ENCODE results near the gene IGF2BP3.
"Not testable (repeated sequence)": the region's sequence is repeated elsewhere in the genome, so short reads cannot be mapped to it uniquely, and the experiment has no call there.

DNA sequence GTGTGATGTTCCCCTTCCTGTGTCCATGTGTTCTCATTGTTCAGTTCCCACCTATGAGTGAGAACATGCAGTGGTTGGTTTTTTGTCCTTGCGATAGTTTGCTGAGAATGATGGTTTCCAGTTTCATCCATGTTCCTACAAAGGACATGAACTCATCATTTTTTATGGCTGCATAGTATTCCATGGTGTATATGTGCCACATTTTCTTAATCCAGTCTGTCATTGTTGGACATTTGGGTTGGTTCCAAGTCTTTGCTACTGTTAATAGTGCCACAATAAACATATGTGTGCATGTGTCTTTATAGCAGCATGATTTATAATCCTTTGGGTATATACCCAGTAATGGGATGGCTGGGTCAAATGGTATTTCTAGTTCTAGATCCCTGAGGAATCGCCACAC lies 72.2 kb downstream of the IGF2BP3 start:
- TF ChIP-seq, protein P1, sequence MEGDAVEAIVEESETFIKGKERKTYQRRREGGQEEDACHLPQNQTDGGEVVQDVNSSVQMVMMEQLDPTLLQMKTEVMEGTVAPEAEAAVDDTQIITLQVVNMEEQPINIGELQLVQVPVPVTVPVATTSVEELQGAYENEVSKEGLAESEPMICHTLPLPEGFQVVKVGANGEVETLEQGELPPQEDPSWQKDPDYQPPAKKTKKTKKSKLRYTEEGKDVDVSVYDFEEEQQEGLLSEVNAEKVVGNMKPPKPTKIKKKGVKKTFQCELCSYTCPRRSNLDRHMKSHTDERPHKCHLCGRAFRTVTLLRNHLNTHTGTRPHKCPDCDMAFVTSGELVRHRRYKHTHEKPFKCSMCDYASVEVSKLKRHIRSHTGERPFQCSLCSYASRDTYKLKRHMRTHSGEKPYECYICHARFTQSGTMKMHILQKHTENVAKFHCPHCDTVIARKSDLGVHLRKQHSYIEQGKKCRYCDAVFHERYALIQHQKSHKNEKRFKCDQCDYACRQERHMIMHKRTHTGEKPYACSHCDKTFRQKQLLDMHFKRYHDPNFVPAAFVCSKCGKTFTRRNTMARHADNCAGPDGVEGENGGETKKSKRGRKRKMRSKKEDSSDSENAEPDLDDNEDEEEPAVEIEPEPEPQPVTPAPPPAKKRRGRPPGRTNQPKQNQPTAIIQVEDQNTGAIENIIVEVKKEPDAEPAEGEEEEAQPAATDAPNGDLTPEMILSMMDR (conservative IDR thresholded peaks at IDR 0.05 in 1 of 2, IDR thresholded peaks at IDR 0.05 in 1 of 2; ENCODE audit: low read depth in 1 of 2, low read length in 2 of 2) = not testable (repeated sequence)
- TF ChIP-seq EZH2 (IDR thresholded peaks at IDR 0.05; ENCODE audit: low read length, missing control alignments) = not testable (repeated sequence)
